ENCODE data around the gene ERBB2.
"Not testable (repeated sequence)": the region's sequence is repeated elsewhere in the genome, so short reads cannot be mapped to it uniquely, and the experiment has no call there.

Gene ERBB2

GRCh38 chr17:39679521-39680192 lies 20.2 kb upstream of the ERBB2 start:
- peak; percentile 56 for DNase-seq

GRCh38 chr17:39683295-39683939 lies 16.4 kb upstream of the ERBB2 start:
- no peak for DNase-seq

- DNase-seq: no peak
These were observed 15.3 kb upstream of the ERBB2 start for GRCh38 chr17:39684369-39685192.

DNA sequence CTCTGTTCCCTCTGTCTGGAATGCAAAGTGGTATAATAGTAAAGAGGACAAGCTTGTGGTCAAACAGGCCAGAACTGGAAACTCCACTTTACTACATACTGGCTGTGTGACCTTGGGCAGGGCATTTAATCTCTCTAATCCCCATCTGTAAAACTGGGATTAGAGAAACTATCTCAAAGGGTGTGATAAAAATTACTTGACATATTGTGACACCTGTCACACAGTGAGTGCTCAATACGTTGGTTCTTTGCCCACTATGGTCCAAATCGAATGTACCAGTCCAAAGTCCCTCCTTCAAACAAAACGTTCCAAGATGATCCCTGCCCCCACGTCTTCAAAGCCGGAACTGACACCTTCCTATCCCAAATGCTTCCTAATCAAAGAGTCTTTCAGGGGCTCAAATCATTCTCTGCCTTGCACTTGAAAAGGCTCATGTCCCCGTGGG lies 12.7 kb upstream of the ERBB2 start:
- peak; percentile 78 for DNase-seq

GRCh38 chr17:39687546-39688474 lies 12.1 kb upstream of the ERBB2 start, which contains the start of gene PGAP3:
PGAP3 (minus strand) TSS chr17:39688057; CDS start chr17:39688014, 43 bp downstream.
- peak; percentile 97 for DNase-seq

- no peak for DNase-seq
These were observed 11.4 kb upstream of the ERBB2 start for GRCh38 chr17:39688475-39688835.

DNA sequence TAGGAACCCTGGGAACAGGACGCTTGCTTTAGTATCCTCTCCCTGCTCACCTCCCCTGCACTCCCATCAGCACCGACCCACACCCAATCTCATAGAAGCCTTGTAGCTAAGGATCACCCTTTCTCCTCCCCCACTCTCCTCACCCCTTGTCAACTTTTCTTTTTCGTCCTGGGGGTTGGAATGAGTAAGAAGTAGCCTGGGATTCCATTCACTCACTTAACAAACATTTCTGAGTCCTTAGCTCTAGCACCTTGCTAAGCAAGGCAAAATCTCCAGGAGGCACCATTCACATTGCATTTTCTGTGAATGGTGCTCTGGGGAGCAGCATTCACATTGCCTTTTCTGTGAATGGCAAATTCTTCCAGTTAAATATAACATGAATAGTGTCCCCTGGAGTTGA lies 10.9 kb upstream of the ERBB2 start:
- no peak for DNase-seq

DNA sequence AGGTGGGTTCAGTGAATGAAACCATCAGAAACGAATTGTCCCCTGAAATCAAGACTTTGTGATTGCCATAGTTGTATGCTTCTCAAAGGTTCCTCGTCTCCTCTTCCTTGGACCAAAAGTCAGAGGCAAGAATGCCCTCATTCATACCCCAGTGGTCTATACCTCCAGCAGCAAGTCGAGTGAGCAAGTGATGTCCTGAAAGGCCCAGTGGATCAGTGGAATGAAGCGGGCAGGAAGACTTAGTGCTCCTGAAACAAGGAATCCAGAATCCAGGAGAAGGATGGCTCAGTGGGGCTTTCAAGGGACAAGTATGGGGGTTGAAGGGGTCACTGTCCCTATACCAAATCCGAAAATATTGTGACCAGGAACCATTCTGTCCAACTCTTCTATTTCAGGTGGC lies 5.3 kb upstream of the ERBB2 start:
- no peak for DNase-seq

GRCh38 chr17:39695089-39695474 lies 4.8 kb upstream of the ERBB2 start:
- no peak for DNase-seq

- DNase-seq: no peak
These were observed 3.1 kb upstream of the ERBB2 start for GRCh38 chr17:39696731-39697130.

- DNase-seq: no peak
These were observed 1.9 kb upstream of the ERBB2 start for GRCh38 chr17:39697961-39698360.

GRCh38 chr17:39699157-39699817 lies 577 bp upstream of the ERBB2 start:
- not testable (repeated sequence) for DNase-seq

GRCh38 chr17:39700148-39700987 lies 504 bp downstream of the ERBB2 start:
- DNase-seq: no peak

- no peak for DNase-seq
These were observed 1.3 kb downstream of the ERBB2 start for GRCh38 chr17:39701012-39701783.

DNA sequence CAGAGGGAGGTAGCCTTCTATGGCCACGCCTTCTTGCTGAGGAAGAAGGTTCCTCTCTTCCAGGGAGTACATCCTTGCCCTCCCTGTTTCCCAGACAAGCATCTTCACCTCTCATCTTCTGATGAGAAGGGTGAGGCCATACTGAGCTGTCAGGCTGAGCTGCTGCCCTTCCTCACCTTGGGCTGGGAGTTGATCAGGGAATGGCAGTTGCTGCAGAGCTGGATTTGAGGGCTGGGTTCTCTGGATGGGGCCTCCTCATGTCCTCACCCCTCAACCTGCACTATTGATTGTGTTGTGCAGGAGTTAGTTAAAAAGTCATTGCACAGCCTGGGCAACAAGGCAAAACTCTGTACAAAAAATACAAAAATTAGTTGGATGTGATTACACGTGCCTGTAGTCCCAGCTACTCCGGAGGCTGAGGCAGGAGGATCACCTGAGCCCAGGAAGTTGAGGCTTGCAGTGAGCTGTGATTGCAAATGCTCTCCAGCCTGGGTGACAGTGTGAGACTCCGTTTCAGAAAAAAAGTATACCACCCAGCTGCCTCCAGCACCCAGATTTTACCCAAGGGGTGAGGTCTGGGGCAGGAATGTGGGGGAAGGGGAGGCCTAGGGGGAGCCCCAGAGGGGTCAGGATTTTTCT lies 2.0 kb downstream of the ERBB2 start:
- DNase-seq: no peak

- no peak for DNase-seq
These were observed 3.3 kb downstream of the ERBB2 start for GRCh38 chr17:39702901-39703893.

GRCh38 chr17:39703913-39704312 lies 4.0 kb downstream of the ERBB2 start:
- no peak for DNase-seq

- DNase-seq: no peak
These were observed 5.1 kb downstream of the ERBB2 start for GRCh38 chr17:39704821-39705551.
